Measurements from ENCODE around the gene SLC16A2. TPM values are rescaled to one million over a fixed set of nuclear protein-coding genes. Genes with fewer than 3 reads are reported as not detected.

Gene SLC16A2
- total and polyA plus RNA-seq, 7 donors: 0.23 to 10.5 (median 5.3) TPM

DNA sequence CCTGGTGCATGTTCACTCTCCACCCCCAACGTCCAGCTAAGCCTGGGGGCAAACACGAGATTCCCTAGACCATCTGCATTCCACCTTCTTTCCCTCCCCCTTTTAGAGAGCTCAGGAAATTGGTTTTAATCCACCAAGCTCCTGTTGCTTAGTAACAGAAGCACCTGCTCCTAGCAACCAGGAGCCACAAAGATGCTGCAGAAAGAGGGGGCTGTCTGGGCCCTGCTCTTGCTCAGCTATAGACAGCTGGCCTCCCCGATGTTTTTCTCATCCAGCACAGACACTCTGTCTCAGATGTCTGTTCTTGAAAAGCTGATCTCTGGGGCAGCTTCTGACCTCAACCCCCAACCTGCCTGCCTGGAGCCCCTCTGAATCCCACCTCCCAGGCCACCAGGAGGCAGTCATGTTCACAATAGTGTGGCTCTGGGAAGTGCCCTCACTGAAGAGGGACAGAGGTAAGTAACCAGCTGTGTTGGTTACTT lies 71.5 kb downstream of the SLC16A2 start:
- intact Hi-C loops (cut with DNase I): no loop called here
- no peak for DNase-seq
- no peaks in the 10 kb centered on the region for H3K4me1 ChIP-seq
- H3K27me3 ChIP-seq: no peaks in the 10 kb centered on the region
- H3K4me3 ChIP-seq: no peak overlapping the region
- no peaks in the 10 kb centered on the region for H3K9me3 ChIP-seq
- no peak overlapping the region for H3K27ac ChIP-seq
- no peaks in the 10 kb centered on the region for H3K36me3 ChIP-seq
- 60 to 76% methylated on average over 3 of the region's 3 CpGs for WGBS, 2 donors
- no peak for TF ChIP-seq EP300 (IDR thresholded peaks at IDR 0.05)

DNA sequence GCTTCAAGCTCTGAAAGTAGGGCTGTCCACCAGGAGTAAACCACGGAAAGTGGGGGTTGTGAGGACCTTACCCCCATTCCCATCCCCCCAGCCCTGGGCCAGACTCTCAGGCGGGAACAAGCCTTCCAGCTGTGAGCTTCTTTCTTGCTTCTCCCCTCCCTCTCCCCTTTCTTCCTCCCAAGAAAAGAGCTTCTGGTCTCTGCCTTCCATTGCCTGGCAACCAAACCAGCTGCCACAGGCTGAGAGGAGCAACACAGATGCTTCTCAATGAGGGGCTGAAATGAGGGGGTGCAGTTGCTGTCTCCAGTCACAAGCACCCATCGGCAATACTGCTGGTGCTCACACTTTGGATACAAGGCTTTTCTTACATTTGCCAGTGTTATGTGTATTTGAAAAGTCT lies 72.5 kb downstream of the SLC16A2 start:
- no peaks in the 10 kb centered on the region for H3K36me3 ChIP-seq
- 81 to 96% methylated on average over 3 of the region's 3 CpGs for WGBS, 2 donors
- H3K4me3 ChIP-seq: no peak overlapping the region
- H3K4me1 ChIP-seq: no peaks in the 10 kb centered on the region
- no peak for TF ChIP-seq POLR2AphosphoS5 (IDR thresholded peaks at IDR 0.05)
- TF ChIP-seq CTCF (IDR thresholded peaks at IDR 0.05): no peak
- TF ChIP-seq POLR2A (IDR thresholded peaks at IDR 0.05): no peak
- TF ChIP-seq EP300 (IDR thresholded peaks at IDR 0.05): no peak
- no peaks in the 10 kb centered on the region for H3K9me3 ChIP-seq
- intact Hi-C loops (cut with DNase I): no loop called here
- DNase-seq: no peak
- no peaks in the 10 kb centered on the region for H3K27me3 ChIP-seq
- H3K27ac ChIP-seq: no peak overlapping the region

- H3K4me3 ChIP-seq: no peak overlapping the region
- no peak overlapping the region for H3K27ac ChIP-seq
- H3K4me1 ChIP-seq: no peaks in the 10 kb centered on the region
- intact Hi-C loops (cut with DNase I): no loop called here
- no peaks in the 10 kb centered on the region for H3K9me3 ChIP-seq
- no peaks in the 10 kb centered on the region for H3K27me3 ChIP-seq
- no peaks in the 10 kb centered on the region for H3K36me3 ChIP-seq
- no peak for TF ChIP-seq EP300 (IDR thresholded peaks at IDR 0.05)
- TF ChIP-seq CTCF (IDR thresholded peaks at IDR 0.05): no peak
- no peak for TF ChIP-seq POLR2A (IDR thresholded peaks at IDR 0.05)
- TF ChIP-seq POLR2AphosphoS5 (IDR thresholded peaks at IDR 0.05): no peak
- DNase-seq: no peak
Observed at GRCh38 chrX:74498924-74499323, 77.6 kb downstream of the SLC16A2 start.

DNA sequence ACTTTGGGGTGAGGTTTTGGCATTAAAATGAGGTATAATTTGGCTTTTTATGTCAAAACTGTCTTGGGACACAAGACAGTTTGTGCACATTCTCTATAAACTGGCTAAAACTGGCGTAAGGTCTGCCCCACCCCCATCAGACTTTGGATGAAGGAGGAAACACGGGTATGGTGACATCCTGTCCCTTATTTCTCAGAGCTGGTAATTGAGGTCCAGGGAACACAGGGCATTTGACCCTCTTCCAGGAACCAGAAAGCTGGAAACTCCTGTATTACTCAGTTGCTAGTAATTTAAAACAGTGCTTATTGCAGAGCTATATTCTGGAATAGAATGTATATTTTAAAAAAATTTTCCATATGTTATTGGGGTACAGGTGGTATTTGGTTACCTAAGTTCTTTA lies 78.8 kb downstream of the SLC16A2 start:
- Histone ChIP-seq H3K27me3 (no peaks in the 10 kb centered on the region), H3K4me1 (no peaks in the 10 kb centered on the region), H3K36me3 (no peaks in the 10 kb centered on the region), H3K27ac (no peak overlapping the region), H3K9me3 (no peaks in the 10 kb centered on the region), H3K4me3 (no peak overlapping the region)
- no peak for DNase-seq
- 63 to 72% methylated on average over 2 of the region's 2 CpGs for WGBS, 2 donors
- intact Hi-C loops (cut with DNase I): no loop called here
- no peak for TF ChIP-seq CTCF (IDR thresholded peaks at IDR 0.05)
- TF ChIP-seq POLR2A (IDR thresholded peaks at IDR 0.05): no peak
- no peak for TF ChIP-seq EP300 (IDR thresholded peaks at IDR 0.05)
- TF ChIP-seq POLR2AphosphoS5 (IDR thresholded peaks at IDR 0.05): no peak

DNA sequence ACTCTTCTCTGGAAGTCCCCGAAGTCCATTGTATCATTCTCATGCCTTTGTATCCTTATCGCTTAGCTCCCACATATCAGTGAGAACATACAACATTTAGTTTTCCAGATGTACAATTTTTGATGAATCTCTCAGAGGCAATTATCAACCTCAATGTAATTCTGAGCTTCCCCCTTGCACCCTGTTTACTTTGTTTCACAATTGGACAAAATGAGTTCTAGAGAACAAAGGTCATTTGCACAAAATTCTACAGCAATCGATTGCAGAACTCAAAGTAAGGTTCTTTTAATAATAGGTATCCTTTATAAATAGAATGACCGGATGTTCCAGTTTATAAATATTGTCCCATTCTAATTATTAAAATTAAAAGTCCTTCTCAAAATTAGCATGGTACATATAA lies 79.3 kb downstream of the SLC16A2 start:
- WGBS, 2 donors: 87 to 91% methylated on average over 4 of the region's 4 CpGs

More for the DNA sequence above, 79.3 kb downstream of the SLC16A2 start:
- H3K4me1 ChIP-seq: no peaks in the 10 kb centered on the region
- no peak overlapping the region for H3K4me3 ChIP-seq
- TF ChIP-seq CTCF (IDR thresholded peaks at IDR 0.05) (no peak), POLR2A (IDR thresholded peaks at IDR 0.05) (no peak), POLR2AphosphoS5 (IDR thresholded peaks at IDR 0.05) (no peak), EP300 (IDR thresholded peaks at IDR 0.05) (no peak)
- intact Hi-C loops (cut with DNase I): no loop called here
- no peaks in the 10 kb centered on the region for H3K9me3 ChIP-seq
- H3K36me3 ChIP-seq: no peaks in the 10 kb centered on the region
- no peak for DNase-seq
- no peaks in the 10 kb centered on the region for H3K27me3 ChIP-seq
- no peak overlapping the region for H3K27ac ChIP-seq
